ENCODE data around the gene TMEM131L.
"Not testable (repeated sequence)": the region's sequence is repeated elsewhere in the genome, so short reads cannot be mapped to it uniquely, and the experiment has no call there.

The TMEM131L gene

GRCh38 chr4:153591441-153591840 is 125.3 kb downstream of the TMEM131L start:
- DNase-seq = no peak

- DNase-seq = no peak
Observed at GRCh38 chr4:153592064-153592463, 125.9 kb downstream of the TMEM131L start.

- no peak for DNase-seq
Observed at GRCh38 chr4:153593161-153593560, 127.0 kb downstream of the TMEM131L start.

- DNase-seq = no peak
Observed at GRCh38 chr4:153594210-153594609, 128.1 kb downstream of the TMEM131L start.

- DNase-seq = no peak
Observed at GRCh38 chr4:153595894-153596601, 129.9 kb downstream of the TMEM131L start.

- no peak for DNase-seq
Observed at GRCh38 chr4:153602758-153603157, 136.6 kb downstream of the TMEM131L start.

GRCh38 chr4:153603258-153603657 is 137.1 kb downstream of the TMEM131L start:
- DNase-seq = peak; percentile 42

GRCh38 chr4:153603835-153604234 is 137.7 kb downstream of the TMEM131L start:
- no peak for DNase-seq

GRCh38 chr4:153609070-153609469 is 142.9 kb downstream of the TMEM131L start:
- not testable (repeated sequence) for DNase-seq

- DNase-seq = no peak
Observed at GRCh38 chr4:153610623-153611376, 144.6 kb downstream of the TMEM131L start.

- no peak for DNase-seq
Observed at GRCh38 chr4:153611679-153612078, 145.5 kb downstream of the TMEM131L start.

GRCh38 chr4:153612878-153613277 is 146.7 kb downstream of the TMEM131L start:
- no peak for DNase-seq

GRCh38 chr4:153616006-153616555 is 149.9 kb downstream of the TMEM131L start:
- DNase-seq = peak; percentile 57

- DNase-seq = no peak
Observed at GRCh38 chr4:153618833-153619232, 152.7 kb downstream of the TMEM131L start.

GRCh38 chr4:153619811-153620210 is 153.7 kb downstream of the TMEM131L start:
- DNase-seq = no peak

GRCh38 chr4:153620352-153620751 is 154.2 kb downstream of the TMEM131L start:
- no peak for DNase-seq

- no peak for DNase-seq
Observed at GRCh38 chr4:153622093-153622492, 155.9 kb downstream of the TMEM131L start.

- DNase-seq = no peak
Observed at GRCh38 chr4:153622778-153623240, 156.6 kb downstream of the TMEM131L start.

- no peak for DNase-seq
Observed at GRCh38 chr4:153623491-153623890, 157.3 kb downstream of the TMEM131L start.

- no peak for DNase-seq
Observed at GRCh38 chr4:153628796-153629315, 162.7 kb downstream of the TMEM131L start.

- DNase-seq = no peak
Observed at GRCh38 chr4:153629776-153630175, 163.6 kb downstream of the TMEM131L start.

GRCh38 chr4:153634738-153635353 is 168.7 kb downstream of the TMEM131L start:
- no peak for DNase-seq

- DNase-seq = no peak
Observed at GRCh38 chr4:153635846-153636245, 169.7 kb downstream of the TMEM131L start.

Data from activated naive CD4-positive, alpha-beta T cell treated with Interleukin-2 at 50 U/mL for 16 hours (primary cell).